Measurements from ENCODE around the gene TLCD4.
A peak's percentile ranks its signal among the peaks of the same experiment; 100 is the strongest.
"Not testable (repeated sequence)": the region's sequence is repeated elsewhere in the genome, so short reads cannot be mapped to it uniquely, and the experiment has no call there.

TLCD4 gene, protein sequence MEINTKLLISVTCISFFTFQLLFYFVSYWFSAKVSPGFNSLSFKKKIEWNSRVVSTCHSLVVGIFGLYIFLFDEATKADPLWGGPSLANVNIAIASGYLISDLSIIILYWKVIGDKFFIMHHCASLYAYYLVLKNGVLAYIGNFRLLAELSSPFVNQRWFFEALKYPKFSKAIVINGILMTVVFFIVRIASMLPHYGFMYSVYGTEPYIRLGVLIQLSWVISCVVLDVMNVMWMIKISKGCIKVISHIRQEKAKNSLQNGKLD

DNA sequence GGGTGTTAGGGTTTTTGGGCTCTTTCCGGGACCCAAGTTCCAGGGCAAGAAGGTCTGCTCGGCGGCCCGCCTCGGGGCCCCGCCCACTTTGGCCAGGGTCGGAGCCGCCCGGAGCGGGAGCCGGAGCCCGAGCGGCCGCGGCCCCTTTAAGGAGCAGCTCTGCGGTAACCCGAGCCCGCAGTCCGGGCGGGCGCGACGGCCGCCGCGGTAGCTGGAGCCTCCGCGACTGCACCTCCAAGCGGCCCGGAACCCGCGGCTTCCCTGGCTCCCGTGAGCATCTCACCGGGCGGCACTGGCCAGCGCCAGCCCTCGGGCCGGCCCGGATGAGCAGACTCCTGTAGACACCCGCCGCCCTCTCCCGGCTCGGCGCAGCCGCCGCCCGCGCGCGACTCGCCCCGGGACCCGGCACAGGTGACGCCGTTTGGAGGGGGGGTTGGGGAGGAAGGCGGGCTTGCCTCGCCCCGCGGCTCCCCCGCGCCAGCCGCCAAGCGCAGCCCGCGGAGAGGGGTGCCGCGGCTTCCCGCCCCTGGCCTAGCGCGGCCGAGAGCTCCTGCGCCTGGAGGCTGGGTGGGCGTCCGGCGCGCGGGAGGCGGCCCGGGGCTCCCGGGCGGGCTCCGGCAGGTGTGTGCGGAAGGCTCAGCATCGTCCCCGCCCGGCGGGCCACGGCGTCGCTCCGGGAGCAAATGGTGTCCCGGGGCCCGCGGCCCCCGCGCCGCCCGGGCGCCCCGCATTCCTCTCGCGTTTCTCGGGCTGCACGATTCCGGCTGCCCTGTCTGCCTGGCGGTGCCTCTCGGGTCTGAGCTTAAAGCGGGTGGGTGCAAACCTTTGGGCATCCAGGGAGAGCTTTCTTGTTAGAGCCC, at the start of gene TLCD4:
Gene TLCD4, plus strand, starts transcription at position 149 of the 860 bp plus-strand sequence. CDS start 26,547 bp downstream, outside the sequence.
- FAIRE-seq (no peak), DNase-seq (ENCODE audit: extremely low spot score, insufficient read length, low read depth) (no peak)

DNA sequence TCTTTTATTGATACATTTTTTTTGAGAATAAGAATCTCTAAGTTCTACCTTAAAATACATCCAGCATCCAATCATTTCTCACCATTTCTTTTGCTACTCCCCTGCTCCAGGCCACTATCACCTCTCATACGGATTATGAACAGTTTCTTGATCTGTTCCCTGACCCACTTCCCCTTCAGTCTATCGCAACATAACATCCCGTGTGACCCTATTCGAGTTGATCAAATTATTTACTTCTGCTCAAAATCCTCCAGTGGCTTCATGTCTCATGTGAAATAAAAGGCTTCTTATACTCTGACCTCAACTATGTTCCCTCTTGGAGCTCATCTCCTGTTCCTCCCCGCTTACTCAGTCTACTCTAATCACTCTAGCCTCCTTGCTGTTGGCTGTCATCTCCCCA, 49.6 kb upstream of the TLCD4 start:
- DNase-seq (ENCODE audit: extremely low spot score, insufficient read length, low read depth) (no peak), FAIRE-seq (no peak)

DNA sequence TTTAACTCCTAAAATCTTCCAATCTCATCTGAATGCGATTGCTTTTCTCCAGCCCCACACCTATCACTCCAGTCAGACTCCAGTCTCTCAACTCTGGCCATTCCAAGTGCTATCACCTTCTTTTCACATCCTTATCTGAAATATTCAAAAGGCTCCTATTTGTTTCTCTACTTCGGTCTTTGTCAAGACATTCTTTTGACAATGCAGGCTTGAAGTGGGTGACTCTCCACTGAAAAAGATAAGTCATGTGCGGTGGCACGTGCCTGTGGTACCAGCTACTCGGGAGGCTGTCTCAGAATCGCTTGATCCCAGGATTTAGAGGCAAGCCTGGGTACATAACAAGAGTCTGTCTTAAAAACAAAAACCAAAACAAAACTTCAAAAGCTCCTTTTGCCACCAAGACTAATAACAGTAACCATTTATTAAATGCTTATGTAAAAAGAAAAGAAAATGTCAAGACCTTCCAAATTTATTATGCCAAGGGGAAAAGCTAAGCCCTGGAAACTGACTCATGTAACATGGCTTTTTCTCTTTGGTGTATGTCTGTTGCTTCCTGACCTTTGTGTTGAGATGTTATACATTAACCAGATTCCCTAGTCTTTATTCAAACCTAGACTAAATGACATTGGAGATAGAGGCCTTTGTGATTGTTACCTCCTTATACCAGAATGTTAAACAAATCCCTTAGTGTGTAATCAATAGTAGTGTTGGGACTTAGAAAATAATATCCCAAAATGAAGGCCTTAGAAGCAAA, 48.0 kb upstream of the TLCD4 start:
- DNase-seq (ENCODE audit: extremely low spot score, insufficient read length, low read depth) (no peak), FAIRE-seq (no peak)

DNA sequence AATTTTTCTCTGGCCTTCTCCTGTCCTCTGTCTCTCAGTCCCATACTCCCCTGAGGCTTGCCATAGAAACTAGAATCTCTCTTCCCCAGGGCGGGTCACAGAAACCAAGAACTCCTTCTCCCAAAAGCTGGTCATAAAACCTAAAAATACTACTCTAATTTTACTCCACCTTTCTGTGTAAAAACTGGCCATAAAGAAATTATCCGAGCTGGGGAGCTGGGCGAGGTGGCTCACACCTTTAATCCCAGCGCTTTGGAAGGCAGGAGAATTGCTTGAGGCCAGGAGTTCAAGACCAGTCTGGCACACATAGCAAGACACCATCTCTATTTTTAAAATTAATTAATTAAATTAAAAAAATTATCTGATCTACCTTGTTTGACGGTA, 47.5 kb upstream of the TLCD4 start:
- DNase-seq (ENCODE audit: extremely low spot score, insufficient read length, low read depth) (no peak), FAIRE-seq (no peak)

- FAIRE-seq (no peak), DNase-seq (ENCODE audit: extremely low spot score, insufficient read length, low read depth) (no peak)
These were observed 45.6 kb upstream of the TLCD4 start for GRCh38 chr1:95071539-95071938.

- FAIRE-seq = no peak
- DNase-seq (ENCODE audit: extremely low spot score, insufficient read length, low read depth) = no peak
These were observed 45.0 kb upstream of the TLCD4 start for GRCh38 chr1:95072117-95072516.

DNA sequence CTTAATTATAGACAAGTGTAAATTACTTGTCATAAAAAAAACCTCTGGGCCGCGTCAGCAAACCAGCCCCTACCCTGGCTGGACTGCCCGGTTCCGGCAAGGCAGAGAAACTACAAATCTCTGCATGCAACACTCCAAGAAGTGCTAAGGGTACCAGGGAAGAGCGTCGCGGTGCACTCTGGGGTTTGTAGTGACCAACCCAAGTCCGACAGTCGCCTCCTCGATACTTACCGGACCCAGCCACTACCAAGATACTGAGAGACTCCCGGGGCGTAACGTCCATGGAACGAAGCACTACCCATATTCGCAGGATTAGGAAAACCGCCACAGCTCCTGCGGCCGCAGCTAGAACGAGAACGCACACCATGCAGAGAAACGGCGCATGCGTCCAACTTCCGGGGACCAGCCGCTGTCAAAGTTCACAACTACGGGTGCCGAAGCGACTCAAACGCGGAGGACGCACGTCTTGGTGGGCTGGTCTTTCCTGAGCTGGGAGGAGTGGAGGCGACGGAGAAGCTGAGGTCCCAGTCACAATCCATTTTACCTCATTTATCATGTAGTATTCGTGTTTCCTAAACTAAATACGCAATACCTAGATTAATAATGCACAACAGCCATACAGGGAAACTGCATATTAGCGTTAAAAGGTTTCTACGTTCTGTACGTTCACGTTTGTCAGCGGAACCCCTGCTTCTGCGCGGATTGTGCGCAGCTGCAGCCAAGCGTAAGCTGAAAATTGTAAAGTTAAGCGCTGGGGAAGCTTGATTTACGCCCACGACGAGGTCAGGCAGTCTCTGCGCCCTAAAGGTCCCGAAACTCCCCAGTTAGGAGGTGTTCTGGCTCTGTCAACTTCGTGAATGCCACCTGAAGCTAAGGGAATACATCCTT, 44.4 kb upstream of the TLCD4 start, which contains the start of gene ALG14:
Gene ALG14, minus strand, starts transcription at position 420 of the 888 bp plus-strand sequence. Its CDS starts 53 bp downstream, at position 367.
- DNase-seq (ENCODE audit: extremely low spot score, insufficient read length, low read depth) (peak; percentile 73), FAIRE-seq (peak; percentile 97)

DNA sequence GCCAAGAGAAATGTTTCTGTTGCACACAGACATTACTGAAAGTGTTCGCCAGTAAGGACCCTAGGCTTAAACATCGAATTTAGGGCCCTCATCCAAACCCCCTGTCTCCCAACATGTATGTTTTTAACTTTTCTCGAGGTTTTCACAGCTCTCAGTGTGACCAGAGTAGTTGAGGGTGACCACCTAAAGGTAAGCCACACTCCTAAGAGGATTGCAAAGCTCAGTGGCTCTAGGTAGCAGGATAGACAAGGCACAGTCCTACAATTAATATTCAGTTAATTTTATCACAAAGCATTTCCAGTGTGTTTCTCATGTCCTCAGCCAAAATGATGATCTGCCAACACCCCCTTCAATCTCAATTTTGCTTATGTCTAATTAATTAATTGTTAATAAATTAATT, 43.7 kb upstream of the TLCD4 start:
- no peak for FAIRE-seq

GRCh38 chr1:95076034-95076433, 41.1 kb upstream of the TLCD4 start:
- FAIRE-seq (no peak), DNase-seq (ENCODE audit: extremely low spot score, insufficient read length, low read depth) (no peak)

More for the DNA sequence above, 43.7 kb upstream of the TLCD4 start:
- DNase-seq (ENCODE audit: extremely low spot score, insufficient read length, low read depth) = no peak

DNA sequence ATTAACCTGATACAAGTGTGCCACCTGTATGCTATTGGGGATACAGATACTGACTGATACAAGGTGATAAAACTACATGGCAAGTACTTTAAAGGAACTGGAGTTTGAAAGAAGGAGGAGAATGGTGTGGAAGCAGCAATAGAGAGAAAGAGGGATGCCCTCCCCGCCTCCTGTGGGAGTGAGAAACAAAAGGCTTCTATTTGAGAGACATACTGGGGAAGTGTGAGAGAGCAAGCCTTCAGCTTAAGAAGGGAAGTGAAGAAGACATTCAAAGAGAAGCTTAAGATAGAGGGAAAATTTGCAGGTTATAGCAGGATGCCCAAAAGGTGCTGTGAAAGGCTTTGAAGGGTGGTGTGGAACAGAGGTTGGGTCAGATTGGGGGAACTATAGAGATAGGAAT, 36.7 kb upstream of the TLCD4 start:
- FAIRE-seq = no peak
- no peak for DNase-seq (ENCODE audit: extremely low spot score, insufficient read length, low read depth)

GRCh38 chr1:95080879-95081278, 36.3 kb upstream of the TLCD4 start:
- no peak for FAIRE-seq
- DNase-seq (ENCODE audit: extremely low spot score, insufficient read length, low read depth) = no peak

GRCh38 chr1:95084317-95085176, 32.6 kb upstream of the TLCD4 start:
- DNase-seq (ENCODE audit: extremely low spot score, insufficient read length, low read depth) (no peak), FAIRE-seq (peak; percentile 60)

DNA sequence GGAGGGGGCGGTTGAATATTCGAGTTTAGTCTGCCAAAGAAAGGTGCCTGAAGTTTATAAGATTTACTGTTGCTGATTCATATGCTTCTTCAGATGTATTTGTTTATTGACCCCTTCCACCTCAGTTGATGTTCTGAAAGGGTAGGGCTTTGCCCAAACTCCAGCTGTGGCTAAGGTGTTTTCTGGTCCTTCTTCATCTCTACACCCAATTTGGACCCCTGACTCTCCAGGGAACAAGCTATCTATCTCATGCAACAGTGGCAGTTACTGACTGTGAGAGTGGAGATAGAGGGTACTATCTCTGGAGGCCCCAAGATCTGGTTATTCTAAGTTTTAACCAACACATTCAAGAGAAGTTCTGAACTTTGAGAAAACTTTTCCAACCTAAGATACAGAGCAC, 31.8 kb upstream of the TLCD4 start:
- FAIRE-seq = no peak
- no peak for DNase-seq (ENCODE audit: extremely low spot score, insufficient read length, low read depth)

GRCh38 chr1:95086949-95087533, 30.1 kb upstream of the TLCD4 start:
- DNase-seq (ENCODE audit: extremely low spot score, insufficient read length, low read depth) (no peak), FAIRE-seq (no peak)

DNA sequence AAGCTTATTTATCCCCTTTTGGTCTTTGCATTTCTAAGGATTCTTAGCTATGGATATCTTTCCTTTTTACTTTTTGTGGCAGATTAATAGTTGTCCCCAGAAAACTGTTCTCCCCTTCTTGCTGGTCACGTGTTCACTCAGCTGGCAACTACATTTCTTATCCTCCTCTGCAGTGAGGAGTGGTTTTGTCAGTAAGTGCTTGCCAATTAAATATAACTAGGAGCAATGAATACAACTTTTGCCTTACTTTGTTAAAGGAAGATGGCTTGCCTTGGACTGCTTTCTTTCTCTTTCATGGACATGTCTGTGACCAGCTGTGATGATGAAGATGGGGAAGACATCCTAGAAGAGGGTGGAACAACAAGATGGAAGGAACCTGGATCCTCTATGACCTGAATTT, 28.9 kb upstream of the TLCD4 start:
- no peak for DNase-seq (ENCODE audit: extremely low spot score, insufficient read length, low read depth)
- no peak for FAIRE-seq

DNA sequence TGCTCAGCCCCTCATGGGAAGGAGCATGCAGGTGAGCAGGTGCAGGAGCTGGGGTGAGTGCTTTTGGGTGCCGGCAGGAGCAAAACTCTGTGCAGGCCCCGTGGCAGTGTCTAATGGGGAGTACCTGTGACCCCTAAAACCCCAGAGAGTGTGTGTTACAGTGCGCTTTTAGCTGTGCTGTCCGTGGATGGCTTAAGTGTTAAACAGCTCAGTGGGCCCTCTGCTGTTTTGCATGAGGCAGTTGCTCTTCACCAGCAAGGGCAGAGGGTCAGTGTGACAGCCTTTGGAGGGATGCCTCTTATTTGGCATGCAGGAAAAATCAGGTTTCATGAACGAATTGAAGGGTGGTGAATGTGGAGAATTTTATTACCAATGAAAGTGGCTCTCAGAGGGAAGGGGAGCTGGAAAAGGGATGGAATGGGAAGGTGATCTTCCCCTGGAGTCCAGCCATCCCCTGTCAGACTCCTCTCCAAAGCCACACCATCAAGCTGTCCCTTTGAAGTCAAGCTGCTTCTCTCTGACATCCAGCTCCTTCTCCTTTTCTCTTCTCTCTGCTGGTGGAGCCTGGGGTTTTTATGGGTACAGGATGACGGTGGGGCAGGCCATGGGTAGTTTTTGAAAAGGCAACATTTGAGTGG, 27.4 kb upstream of the TLCD4 start:
- no peak for FAIRE-seq
- no peak for DNase-seq (ENCODE audit: extremely low spot score, insufficient read length, low read depth)

GRCh38 chr1:95091290-95091689, 25.9 kb upstream of the TLCD4 start:
- DNase-seq (ENCODE audit: extremely low spot score, insufficient read length, low read depth); FAIRE-seq: not testable (repeated sequence)

DNA sequence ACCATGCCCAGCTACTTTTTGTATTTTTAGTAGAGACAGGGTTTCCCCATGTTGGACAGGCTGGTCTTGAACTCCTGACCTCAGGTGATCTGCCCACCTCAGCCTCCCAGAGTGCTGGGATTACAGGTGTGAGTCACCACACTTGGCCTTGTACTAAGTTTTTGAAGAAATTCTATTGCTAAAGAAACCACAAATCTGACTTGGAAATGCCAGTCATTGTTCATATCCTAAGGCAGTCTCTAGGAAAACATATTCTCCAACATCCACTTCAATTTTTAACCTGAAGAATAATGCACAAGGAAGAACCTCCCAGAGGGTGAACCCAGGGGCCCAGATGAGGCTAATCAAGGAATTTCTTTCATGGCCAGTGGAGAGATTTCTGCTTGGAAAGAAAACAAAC, 24.3 kb upstream of the TLCD4 start:
- DNase-seq (ENCODE audit: extremely low spot score, insufficient read length, low read depth); FAIRE-seq: not testable (repeated sequence)

Measured in GM18507 (cell line).